HG02852 (cell line): ENCODE measurements around the gene NDUFS8.

Source experiments
- ATAC-seq: cut with Tn5 transposase; IDR thresholded peaks from one replicate; pipeline ENCODE4 v1.9.1; 2021; ENCODE audit warnings: mild to moderate bottlenecking, moderate library complexity; ENCODE audit not compliant: unreplicated experiment

The NDUFS8 gene

GRCh38 chr11:68002938-68003845 lies 27.3 kb upstream of the NDUFS8 start:
- ATAC-seq: peak; percentile 36

DNA sequence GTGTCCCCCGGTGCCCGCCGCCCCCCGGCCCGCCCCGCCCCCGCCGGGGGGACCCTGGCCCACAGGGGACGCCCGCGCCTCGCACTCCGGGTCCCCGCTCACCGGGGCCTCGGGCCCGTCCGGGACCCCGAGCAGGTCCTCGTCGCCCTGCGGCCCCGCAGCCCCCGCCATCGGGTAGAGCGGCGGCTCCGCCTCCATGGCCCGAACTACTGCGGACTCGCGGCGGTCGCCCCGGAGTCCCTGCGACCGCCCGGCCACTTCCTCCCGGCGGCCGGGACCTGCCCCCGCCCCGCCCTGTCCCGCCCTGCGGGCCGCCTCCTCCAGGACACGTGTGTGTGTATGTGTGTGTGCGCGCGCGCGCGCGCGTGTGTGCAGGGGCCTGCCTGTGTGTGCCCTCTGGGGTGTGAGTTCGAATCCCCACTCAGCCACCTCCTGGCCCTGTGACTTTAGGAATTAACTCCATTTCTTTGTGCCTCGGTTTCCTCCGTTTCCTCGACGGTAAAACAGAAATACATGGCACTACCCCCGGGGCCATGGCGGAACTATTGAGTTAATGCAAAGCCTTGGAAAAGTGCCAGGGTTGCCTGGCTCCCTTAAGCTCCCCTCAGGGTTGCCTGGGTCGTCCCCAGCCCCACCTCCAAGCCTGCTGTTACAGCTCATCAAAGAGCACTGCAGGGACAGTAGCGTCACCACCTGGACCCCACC lies 26.5 kb upstream of the NDUFS8 start, which contains the start of gene UNC93B1:
TSS of gene UNC93B1 (minus strand) at position 252 of the 705 bp plus-strand sequence. CDS start at position 198, 54 bp downstream.
- ATAC-seq: peak; percentile 54

DNA sequence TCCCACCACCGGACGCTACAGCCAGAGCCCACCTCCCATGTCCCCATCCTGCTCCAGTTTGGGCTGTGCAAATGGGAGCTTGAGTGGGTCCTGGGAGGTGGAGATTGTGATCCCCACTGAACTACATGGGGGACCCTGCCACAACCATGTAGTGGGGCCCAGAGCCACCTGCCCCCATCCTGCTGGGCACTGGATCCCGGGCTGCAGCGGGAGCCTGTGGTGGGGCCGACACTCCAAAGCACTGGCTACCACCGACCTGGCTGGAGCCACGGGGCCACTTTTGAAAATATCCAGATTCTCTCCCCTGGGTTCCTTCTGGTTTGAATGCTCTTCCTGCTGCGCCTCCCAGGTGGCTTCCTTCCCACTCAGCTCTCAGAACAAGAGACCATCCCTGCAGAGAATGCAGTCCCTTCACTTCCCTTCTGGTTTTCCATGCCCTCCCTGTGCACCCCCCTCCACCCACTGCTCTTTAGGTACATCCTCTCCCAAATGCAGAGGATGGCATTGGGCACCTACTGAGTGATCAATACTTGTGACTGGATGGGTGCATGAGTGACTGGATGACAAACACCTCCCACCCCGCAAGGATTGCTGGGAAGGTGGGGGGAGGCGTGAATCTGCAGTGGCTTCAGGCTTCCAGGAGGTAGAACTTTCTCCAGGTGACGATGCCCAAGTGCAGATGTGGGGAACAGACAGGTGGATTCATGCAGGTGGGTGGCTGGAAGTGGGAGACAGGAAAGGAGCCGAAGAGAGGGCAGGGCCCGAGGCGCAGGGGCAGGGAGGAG lies 25.7 kb upstream of the NDUFS8 start:
- no peak for ATAC-seq

DNA sequence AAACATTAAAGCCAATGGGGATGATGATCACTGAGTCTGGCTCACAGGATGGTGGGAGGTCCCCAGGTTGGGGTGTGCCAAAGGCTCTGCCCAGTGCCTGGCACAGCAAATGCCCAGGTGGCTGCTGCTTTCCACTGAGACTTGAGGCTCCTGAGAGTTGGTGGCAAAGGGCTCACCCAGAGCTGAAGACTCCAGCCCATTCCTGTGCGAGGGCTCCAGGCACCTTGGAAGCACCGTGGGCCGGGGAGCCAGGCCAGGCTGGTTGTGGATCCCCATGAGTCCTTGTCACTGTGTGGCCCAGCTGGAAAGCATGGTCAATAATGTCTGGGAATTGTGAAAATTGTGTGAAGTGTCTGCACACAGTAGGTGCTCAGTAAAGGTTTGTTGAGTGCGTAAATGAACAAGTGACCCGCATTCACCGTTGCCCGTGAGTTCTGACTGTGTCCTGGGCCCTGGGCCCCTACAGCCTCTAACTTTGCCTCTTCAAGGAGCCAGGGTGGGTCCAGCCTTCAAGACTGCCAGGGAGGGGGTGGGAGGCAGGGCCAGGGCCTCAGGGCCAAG lies 23.8 kb upstream of the NDUFS8 start:
- ATAC-seq: no peak

DNA sequence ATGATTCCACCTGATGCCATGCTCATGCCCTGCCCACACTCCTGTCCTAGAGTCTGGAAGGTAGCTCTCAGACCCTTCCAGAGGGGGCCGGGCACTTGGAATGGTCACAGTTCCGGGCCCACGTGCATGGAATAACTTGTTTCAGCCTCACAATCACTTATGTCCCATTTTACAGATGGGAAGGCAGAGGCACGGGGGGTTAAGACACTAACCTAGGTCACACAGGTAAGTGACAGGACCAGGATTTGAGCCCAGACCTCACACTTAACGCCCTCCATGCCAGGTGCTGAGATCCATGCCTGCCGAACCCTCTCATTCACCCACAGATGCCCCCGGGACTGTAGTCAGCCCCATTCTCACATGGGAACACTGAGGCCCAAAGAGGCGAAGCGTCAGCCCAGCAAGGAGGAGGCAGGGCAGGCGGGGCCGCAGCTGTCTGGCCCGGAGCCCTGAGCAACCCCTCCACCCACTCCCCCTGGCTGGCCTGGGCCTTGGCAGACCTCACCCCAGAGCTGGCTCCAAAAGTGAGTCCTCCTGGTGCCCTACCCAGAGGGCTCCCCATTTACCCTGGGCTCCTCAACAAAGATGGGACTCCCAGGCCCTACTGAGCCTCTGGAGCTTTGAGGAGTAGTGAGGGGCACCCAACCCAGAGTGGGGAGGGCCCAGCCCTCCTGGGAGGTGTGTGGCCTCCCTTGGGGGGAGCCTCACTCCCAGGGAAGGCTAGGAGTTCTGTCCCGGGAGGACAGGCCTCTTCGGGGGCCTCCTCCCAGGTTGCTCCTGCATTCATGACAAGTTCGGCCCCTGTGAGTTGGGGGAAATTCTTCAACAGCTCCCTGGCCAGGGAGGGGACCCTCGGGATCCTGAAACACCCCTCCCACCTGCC lies 22.7 kb upstream of the NDUFS8 start:
- no peak for ATAC-seq

GRCh38 chr11:68008381-68009337 lies 21.8 kb upstream of the NDUFS8 start:
- ATAC-seq: no peak

GRCh38 chr11:68009391-68010089 lies 20.9 kb upstream of the NDUFS8 start:
- ATAC-seq: no peak

GRCh38 chr11:68010090-68011041 lies 20.1 kb upstream of the NDUFS8 start, which contains the start of gene ALDH3B1:
TSS of gene ALDH3B1 (plus strand) at chr11:68010327. CDS start at chr11:68015298, 4,971 bp downstream.
- ATAC-seq: no peak

GRCh38 chr11:68011051-68011943 lies 19.2 kb upstream of the NDUFS8 start:
- ATAC-seq: no peak

DNA sequence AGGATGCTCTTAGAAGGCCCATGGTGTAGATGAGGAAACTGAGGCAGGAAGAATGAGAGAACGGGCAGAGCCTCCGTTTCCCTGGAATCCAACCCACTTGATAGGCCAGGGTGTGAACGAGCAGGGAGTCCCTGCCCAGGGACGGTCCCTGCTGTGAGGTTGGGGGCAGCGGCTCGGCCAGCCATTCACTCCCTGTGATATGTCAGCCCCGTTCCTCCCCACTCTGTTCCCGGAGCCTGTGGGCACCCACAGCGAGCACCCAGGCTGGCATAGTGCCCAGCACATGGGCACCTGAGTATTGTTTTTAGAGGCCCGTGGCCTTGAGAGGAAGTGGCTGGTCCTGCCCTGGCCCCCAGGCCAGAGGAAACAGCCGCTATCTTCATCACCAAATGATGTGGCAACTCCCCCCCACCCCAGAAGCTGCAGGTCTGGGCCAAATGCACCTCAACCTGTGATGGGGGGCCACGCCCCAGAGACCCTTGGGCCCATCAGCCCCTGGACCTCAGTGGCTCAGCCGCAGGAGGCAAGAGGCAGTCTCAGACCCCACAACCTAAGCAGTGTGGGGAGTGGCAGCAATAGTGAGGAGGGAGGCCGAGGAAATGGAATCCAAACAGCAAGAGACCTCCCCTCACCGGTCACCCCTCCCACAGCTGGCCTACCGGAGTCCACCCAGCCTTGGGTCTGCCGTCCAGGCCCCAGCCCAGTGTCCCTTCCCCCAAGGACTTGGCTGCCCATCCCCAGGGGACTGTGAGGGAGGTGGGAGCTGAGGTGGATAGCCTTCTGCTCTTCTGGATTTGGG lies 18.2 kb upstream of the NDUFS8 start:
- no peak for ATAC-seq

GRCh38 chr11:68012843-68013610 lies 17.5 kb upstream of the NDUFS8 start:
- no peak for ATAC-seq

GRCh38 chr11:68013611-68014156 lies 16.8 kb upstream of the NDUFS8 start:
- no peak for ATAC-seq

- no peak for ATAC-seq
Measured at GRCh38 chr11:68014157-68014946, 16.1 kb upstream of the NDUFS8 start.
